Myocyte (in vitro differentiated cells): Measurements from ENCODE around the gene PTPRG. TPM values are rescaled to one million over a fixed set of nuclear protein-coding genes. Genes with fewer than 3 reads are reported as not detected.

Experiments used
- DNase-seq: peaks from one replicate; pipeline ENCODE4 v3.0.0-alpha.2; 2012; ENCODE audit warnings: low read depth
- total RNA-seq: library from RNA; depleted of rRNA; stranded (reverse); fragments of >200 nt; gene quantifications from 2 replicates; pipeline ENCODE4 v1.2.3, GENCODE V29; 2014

Gene PTPRG
- total RNA-seq, 1 donor from 2014 or later = 28.4 TPM

GRCh38 chr3:62203561-62203960, 642.2 kb downstream of the PTPRG start:
- no peak for DNase-seq

GRCh38 chr3:62207197-62207596, 645.8 kb downstream of the PTPRG start:
- DNase-seq = no peak

- DNase-seq = no peak
Observed at GRCh38 chr3:62208385-62208784, 647.0 kb downstream of the PTPRG start.

GRCh38 chr3:62209101-62209500, 647.7 kb downstream of the PTPRG start:
- DNase-seq = no peak

- peak; percentile 36 for DNase-seq
Observed at GRCh38 chr3:62210011-62210410, 648.6 kb downstream of the PTPRG start.

- no peak for DNase-seq
Observed at GRCh38 chr3:62211675-62212429, 650.5 kb downstream of the PTPRG start.

- DNase-seq = no peak
Observed at GRCh38 chr3:62214850-62215249, 653.5 kb downstream of the PTPRG start.

- DNase-seq = no peak
Observed at GRCh38 chr3:62220616-62221015, 659.2 kb downstream of the PTPRG start.

- no peak for DNase-seq
Observed at GRCh38 chr3:62225051-62225450, 663.7 kb downstream of the PTPRG start.

GRCh38 chr3:62226601-62227339, 665.4 kb downstream of the PTPRG start:
- no peak for DNase-seq

- no peak for DNase-seq
Observed at GRCh38 chr3:62228467-62228866, 667.1 kb downstream of the PTPRG start.

GRCh38 chr3:62229211-62229610, 667.8 kb downstream of the PTPRG start:
- DNase-seq = no peak

- no peak for DNase-seq
Observed at GRCh38 chr3:62229908-62230307, 668.5 kb downstream of the PTPRG start.

GRCh38 chr3:62233065-62233464, 671.7 kb downstream of the PTPRG start:
- no peak for DNase-seq

GRCh38 chr3:62236016-62236415, 674.6 kb downstream of the PTPRG start:
- no peak for DNase-seq

- DNase-seq = peak; percentile 30
Observed at GRCh38 chr3:62237286-62237948, 676.0 kb downstream of the PTPRG start.

GRCh38 chr3:62238003-62238402, 676.6 kb downstream of the PTPRG start:
- DNase-seq = no peak

GRCh38 chr3:62238431-62238830, 677.1 kb downstream of the PTPRG start:
- DNase-seq = peak; percentile 78

- no peak for DNase-seq
Observed at GRCh38 chr3:62241279-62241678, 679.9 kb downstream of the PTPRG start.

GRCh38 chr3:62242831-62243509, 681.6 kb downstream of the PTPRG start:
- DNase-seq = no peak

- DNase-seq = no peak
Observed at GRCh38 chr3:62246094-62246493, 684.7 kb downstream of the PTPRG start.

- DNase-seq = no peak
Observed at GRCh38 chr3:62246985-62247384, 685.6 kb downstream of the PTPRG start.
